OCI-LY1 (cell line): Measurements from ENCODE around the gene ANLN.

ENCODE experiments used
- CTCF ChIP-seq: fragments of 200-600 bp; sonication (generic), shearing (Covaris generic); IDR thresholded peaks from 2 replicates; pipeline ENCODE4 v1.5.1; 2017; ENCODE audit warnings: mild to moderate bottlenecking, antibody characterized with exemption, low read length, moderate library complexity, mixed read lengths
- EZH2 ChIP-seq: fragments of 200-600 bp; sonication (generic), shearing (Covaris generic); IDR thresholded peaks from 2 replicates; pipeline ENCODE4 v1.8.0; 2017; ENCODE audit warnings: borderline replicate concordance, mixed run types, mild to moderate bottlenecking, antibody characterized with exemption, low read length, moderate library complexity, mixed read lengths

- TF ChIP-seq CTCF (no peak), EZH2 (no peak)
Measured at GRCh38 chr7:36459236-36459960, 69.7 kb downstream of the ANLN start.
